GM12878 (cell line): ENCODE data around the gene MRC2. TPM values are rescaled to one million over a fixed set of nuclear protein-coding genes. Genes with fewer than 3 reads are reported as not detected.

Experiments used
- EED ChIP-seq: sonication (generic); IDR thresholded peaks from 2 replicates; pipeline ENCODE4 v1.6.1; 2016; ENCODE audit warnings: antibody characterized with exemption, low read depth
- RELA ChIP-seq: fragments of 450-650 bp; IDR thresholded peaks from 2 replicates; pipeline ENCODE4 v1.8.0; 2014; ENCODE audit warnings: borderline replicate concordance; ENCODE audit not compliant: partially characterized antibody
- TARDBP ChIP-seq: IDR thresholded peaks from 2 replicates; pipeline ENCODE4 v1.6.1; 2016; ENCODE audit warnings: borderline replicate concordance
- USF1 ChIP-seq: IDR thresholded peaks from 2 replicates; pipeline ENCODE4 v1.6.1; 2011; ENCODE audit warnings: borderline replicate concordance, low read depth, mild to moderate bottlenecking, moderate library complexity, mixed read lengths, low read length; ENCODE audit not compliant: insufficient read depth; ENCODE audit errors: extremely low read length
- polyA plus RNA-seq, 11 experiments: library from polyadenylated mRNA; depleted of rRNA in 4 of 11; unstranded in 6 of 11; stranded (reverse) in 5 of 11; fragments of >200 nt; fragmentation: Nextera tagmentation in 4 of 11; fragmentation: Illumina TruSeq in 1 of 11; extraction: Ambion mirVana in 4 of 11; extraction: Trizol in 1 of 11; gene quantifications; 1 replicate in 1 of 11; 2 replicates in 10 of 11; pipeline versions ENCODE4 v1.2.1 to v1.2.3, GENCODE V29; 2011 to 2016; ENCODE audit warnings: inconsistent platforms in 2 of 11, missing spikeins in 2 of 11, low read depth in 1 of 11
- total RNA-seq, 4 experiments: library from RNA; depleted of rRNA in 3 of 4; stranded (reverse); fragments of >200 nt in 3 of 4; fragmentation: Illumina TruSeq in 1 of 4; extraction: Trizol in 1 of 4; gene quantifications; 2 replicates each; pipeline versions ENCODE4 v1.2.1 to v1.2.3, GENCODE V29; 2013 to 2021
- TF ChIP-seq, protein P1 (sequence below): IDR thresholded peaks from 2 replicates; pipeline ENCODE4 v1.6.1; 2012; ENCODE audit warnings: low read depth, low read length, improper control_type of control experiment
- TF ChIP-seq, protein P2 (sequence below): fragments of 150-350 bp; IDR thresholded peaks from 2 replicates; pipeline ENCODE4 v1.6.1; 2014; ENCODE audit warnings: mild to moderate bottlenecking, low read depth, low read length
- TF ChIP-seq, protein P3 (sequence below), 3 experiments: IDR thresholded peaks in 2 of 3; conservative IDR thresholded peaks in 1 of 3; 2 replicates each; pipeline ENCODE4 v1.5.1; 2011; ENCODE audit warnings: low read depth in 3 of 3, low read length in 3 of 3, mild to moderate bottlenecking in 3 of 3, control low read depth in 2 of 3, moderate library complexity in 2 of 3, inconsistent platforms in 1 of 3, mixed read lengths in 1 of 3; ENCODE audit not compliant: control insufficient read depth in 2 of 3, insufficient read depth in 1 of 3; ENCODE audit errors: extremely low read depth in 1 of 3

The MRC2 gene
- total and polyA plus RNA-seq, 10 of the 15 experiments (the other 5 are each of a cell fraction or from before 2014, with no cell fraction given) = 0.04 to 0.96 (median 0.30) TPM; not detected in 1

DNA sequence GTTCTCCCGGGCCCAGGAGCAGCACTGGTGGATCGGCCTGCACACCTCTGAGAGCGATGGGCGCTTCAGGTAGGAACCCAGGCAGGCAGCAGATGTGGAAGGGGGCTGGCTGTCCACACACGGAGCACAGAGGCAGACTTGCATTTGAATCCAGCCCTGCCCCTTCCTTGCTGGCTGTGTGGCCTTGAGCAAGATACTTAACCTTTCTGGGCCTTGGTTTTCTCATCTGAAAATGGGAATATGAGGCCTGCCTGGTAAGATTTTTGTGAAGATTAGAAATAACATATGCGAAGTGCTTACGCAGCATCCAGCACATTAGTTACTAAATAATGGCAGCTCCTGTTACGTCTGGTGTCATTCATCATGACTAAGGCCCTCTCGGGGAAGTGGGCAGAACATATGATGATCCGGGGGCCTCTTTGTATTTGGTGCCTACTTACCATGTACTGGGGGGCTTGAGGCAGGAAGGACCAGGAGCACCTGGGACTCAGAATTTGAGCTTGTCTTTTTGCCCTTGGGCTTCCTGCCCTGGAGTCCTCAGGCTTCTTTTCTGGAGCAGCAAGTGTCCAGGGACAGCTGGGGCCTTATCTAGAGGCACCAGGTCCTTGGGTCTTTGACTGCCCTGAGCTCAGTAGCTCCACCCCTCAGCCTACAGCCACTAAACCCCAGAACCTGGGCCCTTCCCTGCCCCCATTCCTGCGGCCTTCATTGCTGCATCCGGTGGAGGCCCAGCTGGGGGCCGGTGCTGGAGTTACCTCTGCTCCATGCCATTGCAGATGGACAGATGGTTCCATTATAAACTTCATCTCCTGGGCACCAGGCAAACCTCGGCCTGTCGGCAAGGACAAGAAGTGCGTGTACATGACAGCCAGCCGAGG, 53.8 kb downstream of the MRC2 start (continued):
- TF ChIP-seq, protein P1, sequence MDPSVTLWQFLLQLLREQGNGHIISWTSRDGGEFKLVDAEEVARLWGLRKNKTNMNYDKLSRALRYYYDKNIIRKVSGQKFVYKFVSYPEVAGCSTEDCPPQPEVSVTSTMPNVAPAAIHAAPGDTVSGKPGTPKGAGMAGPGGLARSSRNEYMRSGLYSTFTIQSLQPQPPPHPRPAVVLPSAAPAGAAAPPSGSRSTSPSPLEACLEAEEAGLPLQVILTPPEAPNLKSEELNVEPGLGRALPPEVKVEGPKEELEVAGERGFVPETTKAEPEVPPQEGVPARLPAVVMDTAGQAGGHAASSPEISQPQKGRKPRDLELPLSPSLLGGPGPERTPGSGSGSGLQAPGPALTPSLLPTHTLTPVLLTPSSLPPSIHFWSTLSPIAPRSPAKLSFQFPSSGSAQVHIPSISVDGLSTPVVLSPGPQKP = no peak
- TF ChIP-seq, protein P2, sequence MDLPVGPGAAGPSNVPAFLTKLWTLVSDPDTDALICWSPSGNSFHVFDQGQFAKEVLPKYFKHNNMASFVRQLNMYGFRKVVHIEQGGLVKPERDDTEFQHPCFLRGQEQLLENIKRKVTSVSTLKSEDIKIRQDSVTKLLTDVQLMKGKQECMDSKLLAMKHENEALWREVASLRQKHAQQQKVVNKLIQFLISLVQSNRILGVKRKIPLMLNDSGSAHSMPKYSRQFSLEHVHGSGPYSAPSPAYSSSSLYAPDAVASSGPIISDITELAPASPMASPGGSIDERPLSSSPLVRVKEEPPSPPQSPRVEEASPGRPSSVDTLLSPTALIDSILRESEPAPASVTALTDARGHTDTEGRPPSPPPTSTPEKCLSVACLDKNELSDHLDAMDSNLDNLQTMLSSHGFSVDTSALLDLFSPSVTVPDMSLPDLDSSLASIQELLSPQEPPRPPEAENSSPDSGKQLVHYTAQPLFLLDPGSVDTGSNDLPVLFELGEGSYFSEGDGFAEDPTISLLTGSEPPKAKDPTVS = no peak
- TF ChIP-seq TARDBP (no peak), EED (no peak), USF1 (no peak), RELA (no peak)
- TF ChIP-seq, protein P3, sequence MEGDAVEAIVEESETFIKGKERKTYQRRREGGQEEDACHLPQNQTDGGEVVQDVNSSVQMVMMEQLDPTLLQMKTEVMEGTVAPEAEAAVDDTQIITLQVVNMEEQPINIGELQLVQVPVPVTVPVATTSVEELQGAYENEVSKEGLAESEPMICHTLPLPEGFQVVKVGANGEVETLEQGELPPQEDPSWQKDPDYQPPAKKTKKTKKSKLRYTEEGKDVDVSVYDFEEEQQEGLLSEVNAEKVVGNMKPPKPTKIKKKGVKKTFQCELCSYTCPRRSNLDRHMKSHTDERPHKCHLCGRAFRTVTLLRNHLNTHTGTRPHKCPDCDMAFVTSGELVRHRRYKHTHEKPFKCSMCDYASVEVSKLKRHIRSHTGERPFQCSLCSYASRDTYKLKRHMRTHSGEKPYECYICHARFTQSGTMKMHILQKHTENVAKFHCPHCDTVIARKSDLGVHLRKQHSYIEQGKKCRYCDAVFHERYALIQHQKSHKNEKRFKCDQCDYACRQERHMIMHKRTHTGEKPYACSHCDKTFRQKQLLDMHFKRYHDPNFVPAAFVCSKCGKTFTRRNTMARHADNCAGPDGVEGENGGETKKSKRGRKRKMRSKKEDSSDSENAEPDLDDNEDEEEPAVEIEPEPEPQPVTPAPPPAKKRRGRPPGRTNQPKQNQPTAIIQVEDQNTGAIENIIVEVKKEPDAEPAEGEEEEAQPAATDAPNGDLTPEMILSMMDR (IDR thresholded peaks at IDR 0.05 in 2 of 3, conservative IDR thresholded peaks at IDR 0.05 in 1 of 3; ENCODE audit: control insufficient read depth in 2 of 3, extremely low read depth in 1 of 3, insufficient read depth in 1 of 3, low read depth in 3 of 3, low read length in 3 of 3) = no peak
- TF ChIP-seq, all 136 proteins: peak for 0
